IPS-11a (cell line): Measurements from ENCODE around the gene KIR3DL3.
"Not testable (repeated sequence)": the region's sequence is repeated elsewhere in the genome, so short reads cannot be mapped to it uniquely, and the experiment has no call there.

ENCODE experiments used
- H3K4me3 ChIP-seq: one replicate; pipeline ENCODE4 v1.5.1; 2013; ENCODE audit warnings: low read depth, low read length, control low read depth

Gene KIR3DL3

GRCh38 chr19:54724142-54724541 lies at the start of gene KIR3DL3:
KIR3DL3 (plus strand) TSS chr19:54724442; CDS start chr19:54724497, 55 bp downstream.
- H3K4me3 ChIP-seq: no peak within 1 kb of the TSS

GRCh38 chr19:54676210-54676834 lies 47.9 kb upstream of the KIR3DL3 start:
- H3K4me3 ChIP-seq: not testable (repeated sequence)

- H3K4me3 ChIP-seq: no peak overlapping the region
Observed at GRCh38 chr19:54677217-54677616, 47.0 kb upstream of the KIR3DL3 start.

- H3K4me3 ChIP-seq: not testable (repeated sequence)
Observed at GRCh38 chr19:54681596-54681995, 42.6 kb upstream of the KIR3DL3 start.

GRCh38 chr19:54682306-54682856 lies 41.9 kb upstream of the KIR3DL3 start:
- no peak overlapping the region for H3K4me3 ChIP-seq

GRCh38 chr19:54684527-54684926 lies 39.7 kb upstream of the KIR3DL3 start:
- H3K4me3 ChIP-seq: no peak overlapping the region

- no peak overlapping the region for H3K4me3 ChIP-seq
Observed at GRCh38 chr19:54691582-54692297, 32.5 kb upstream of the KIR3DL3 start.

- no peak overlapping the region for H3K4me3 ChIP-seq
Observed at GRCh38 chr19:54692298-54692615, 32.0 kb upstream of the KIR3DL3 start.

GRCh38 chr19:54694648-54695047 lies 29.6 kb upstream of the KIR3DL3 start:
- no peak overlapping the region for H3K4me3 ChIP-seq

GRCh38 chr19:54696117-54696548 lies 28.1 kb upstream of the KIR3DL3 start:
- H3K4me3 ChIP-seq: no peak overlapping the region

- no peak overlapping the region for H3K4me3 ChIP-seq
Observed at GRCh38 chr19:54696766-54697165, 27.5 kb upstream of the KIR3DL3 start.

GRCh38 chr19:54697716-54698115 lies 26.5 kb upstream of the KIR3DL3 start:
- not testable (repeated sequence) for H3K4me3 ChIP-seq

GRCh38 chr19:54704928-54705327 lies 19.3 kb upstream of the KIR3DL3 start:
- H3K4me3 ChIP-seq: no peak overlapping the region

- no peak overlapping the region for H3K4me3 ChIP-seq
Observed at GRCh38 chr19:54707962-54708361, 16.3 kb upstream of the KIR3DL3 start.

- H3K4me3 ChIP-seq: no peak overlapping the region
Observed at GRCh38 chr19:54708781-54709180, 15.5 kb upstream of the KIR3DL3 start.

- no peak overlapping the region for H3K4me3 ChIP-seq
Observed at GRCh38 chr19:54709212-54709948, 14.9 kb upstream of the KIR3DL3 start.

GRCh38 chr19:54709956-54710355 lies 14.3 kb upstream of the KIR3DL3 start:
- not testable (repeated sequence) for H3K4me3 ChIP-seq

GRCh38 chr19:54724644-54725043 lies 402 bp downstream of the KIR3DL3 start:
- H3K4me3 ChIP-seq: no peak overlapping the region

GRCh38 chr19:54725321-54725720 lies 1.1 kb downstream of the KIR3DL3 start:
- no peak overlapping the region for H3K4me3 ChIP-seq

- H3K4me3 ChIP-seq: no peak overlapping the region
Observed at GRCh38 chr19:54727562-54727961, 3.3 kb downstream of the KIR3DL3 start.

GRCh38 chr19:54728167-54728566 lies 3.9 kb downstream of the KIR3DL3 start:
- H3K4me3 ChIP-seq: no peak overlapping the region
